Stimulated activated CD8-positive, alpha-beta memory T cell treated with anti-CD3 and anti-CD28 coated beads, Interleukin-7, amount 100 ng/mL, for 4 hours (primary cell): ENCODE data around the gene SORT1.
A peak's percentile ranks its signal among the peaks of the same experiment; 100 is the strongest.
"Not testable (repeated sequence)": the region's sequence is repeated elsewhere in the genome, so short reads cannot be mapped to it uniquely, and the experiment has no call there.

Experiments used
- DNase-seq, 2 donors: peaks; one replicate each; pipeline ENCODE4 v3.0.0-alpha.2; 2020; ENCODE audit warnings: low read depth in 2 of 2

SORT1 gene

DNA sequence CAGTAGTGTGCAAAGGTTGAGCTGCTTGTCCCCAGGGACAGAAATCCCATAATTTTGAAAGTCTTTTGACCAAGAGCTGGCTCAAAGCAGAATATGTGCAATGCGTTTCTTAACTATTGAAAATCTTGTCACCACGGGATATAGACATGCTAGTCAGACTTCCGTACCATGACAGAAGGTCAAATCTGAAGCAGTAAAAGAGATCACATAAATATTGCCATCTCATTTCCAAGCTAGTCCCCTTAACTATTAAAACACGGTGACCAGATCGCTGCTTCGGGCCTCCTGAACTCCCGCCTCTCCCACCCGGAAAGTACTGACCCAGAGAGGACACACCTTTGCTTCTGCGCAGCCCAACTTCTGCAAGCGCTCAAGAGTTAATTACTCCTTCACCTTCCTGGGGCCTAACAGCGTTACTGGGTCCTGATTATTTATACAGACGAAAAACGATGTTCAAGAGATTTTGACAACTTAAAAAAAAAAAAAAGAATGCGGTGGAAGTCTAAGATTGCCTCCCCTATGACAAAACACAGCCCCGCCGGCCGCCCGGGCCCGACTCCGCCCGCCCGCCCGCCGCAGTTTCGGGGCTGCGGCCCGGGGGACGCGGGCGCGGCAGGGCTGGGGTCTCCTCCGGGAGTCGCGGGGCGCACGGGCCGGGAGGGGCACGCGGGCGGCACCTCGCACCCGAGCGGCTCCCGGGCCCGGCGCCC, 692 bp downstream of the SORT1 start:
- DNase-seq = peak in 1 of 2 donors; percentile 1

GRCh38 chr1:109396513-109396839, 1.2 kb downstream of the SORT1 start:
- no peak for DNase-seq

DNA sequence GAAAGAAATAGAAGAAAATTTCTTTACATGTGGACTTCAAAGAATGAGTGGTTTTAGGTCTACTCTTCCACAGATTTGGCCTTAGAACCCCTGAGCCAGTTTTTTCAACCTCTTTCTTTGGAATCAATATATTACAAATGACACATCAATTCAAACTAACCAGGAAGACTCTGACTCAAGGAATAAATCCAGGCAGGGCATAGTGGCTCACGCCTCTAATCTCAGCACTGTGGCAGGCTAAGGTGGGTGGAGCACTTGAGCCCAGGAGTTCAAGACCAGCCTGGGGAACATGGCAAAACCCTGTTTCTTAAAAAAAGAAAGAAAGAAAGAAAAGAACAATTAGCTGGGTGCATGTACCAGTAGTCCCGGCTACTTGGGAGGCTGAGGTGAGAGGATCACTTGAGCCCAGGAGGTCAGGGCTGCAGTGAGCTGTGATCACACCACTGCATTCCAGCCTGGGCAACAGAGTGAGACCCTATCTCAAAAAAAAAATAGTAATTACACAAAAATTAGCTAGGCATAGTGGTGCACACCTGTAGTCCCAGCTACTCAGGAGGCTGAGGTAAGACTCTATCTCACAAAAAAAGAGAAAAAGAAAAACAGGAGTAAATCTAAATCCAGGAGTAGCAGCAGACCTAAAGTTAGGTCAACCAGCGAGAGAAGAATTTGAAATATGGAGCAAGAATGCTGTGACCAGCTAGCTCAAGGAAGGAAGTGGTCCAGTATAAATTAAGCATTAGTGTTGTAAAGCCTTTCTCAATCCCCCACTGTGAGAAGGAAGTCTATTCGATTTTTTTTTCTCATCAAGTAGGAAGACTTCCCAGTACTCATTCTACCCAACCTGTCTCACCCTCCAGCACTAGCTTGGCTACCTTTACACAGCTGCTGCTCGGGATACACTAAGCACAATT, 1.9 kb downstream of the SORT1 start:
- no peak for DNase-seq

DNA sequence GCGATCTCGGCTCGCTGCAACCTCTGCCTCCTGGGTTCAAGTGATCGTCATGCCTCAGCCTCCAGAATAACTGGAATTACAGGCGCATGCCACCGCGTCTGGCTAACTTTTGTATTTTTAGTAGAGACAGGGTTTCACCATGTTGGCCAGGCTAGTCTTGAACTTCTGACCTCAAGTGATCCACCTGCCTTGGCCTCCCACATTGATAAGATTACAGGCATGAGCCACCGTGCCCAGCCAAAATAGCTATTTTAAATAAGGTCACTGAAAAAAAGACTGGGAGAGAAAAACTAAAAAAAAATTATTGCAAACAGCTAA, 2.5 kb downstream of the SORT1 start:
- DNase-seq = not testable (repeated sequence)

- no peak for DNase-seq
These were observed 3.0 kb downstream of the SORT1 start for GRCh38 chr1:109394591-109395281.

DNA sequence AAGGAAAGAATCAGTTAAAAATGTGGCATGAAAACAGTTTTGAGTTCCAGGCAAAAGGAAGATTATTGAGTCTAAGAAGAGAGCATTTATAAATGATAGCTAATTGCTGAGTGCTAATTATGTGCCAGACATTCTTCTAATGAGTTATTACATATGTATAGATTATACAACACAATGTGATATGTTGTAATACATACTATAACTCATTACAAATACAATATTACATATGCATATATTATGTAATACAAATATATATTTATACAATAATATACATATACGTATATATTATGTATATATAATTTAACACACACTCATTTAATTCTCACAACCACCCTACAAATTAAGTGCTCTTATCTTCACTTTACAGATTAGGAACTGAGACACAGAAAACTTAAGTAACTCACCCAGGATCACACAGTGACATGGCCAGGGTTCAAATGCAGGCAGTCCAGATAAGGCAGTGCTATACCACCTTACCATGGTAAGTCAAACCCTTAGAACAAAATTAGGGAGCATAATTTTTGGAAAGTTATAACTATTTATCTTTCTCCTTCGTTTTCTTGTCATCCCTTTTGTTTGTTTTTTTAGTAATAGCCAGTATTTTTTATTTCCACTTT, 4.0 kb downstream of the SORT1 start:
- DNase-seq = no peak

GRCh38 chr1:109392788-109393616, 4.7 kb downstream of the SORT1 start:
- no peak for DNase-seq

- no peak for DNase-seq
These were observed 5.5 kb downstream of the SORT1 start for GRCh38 chr1:109392037-109392787.

DNA sequence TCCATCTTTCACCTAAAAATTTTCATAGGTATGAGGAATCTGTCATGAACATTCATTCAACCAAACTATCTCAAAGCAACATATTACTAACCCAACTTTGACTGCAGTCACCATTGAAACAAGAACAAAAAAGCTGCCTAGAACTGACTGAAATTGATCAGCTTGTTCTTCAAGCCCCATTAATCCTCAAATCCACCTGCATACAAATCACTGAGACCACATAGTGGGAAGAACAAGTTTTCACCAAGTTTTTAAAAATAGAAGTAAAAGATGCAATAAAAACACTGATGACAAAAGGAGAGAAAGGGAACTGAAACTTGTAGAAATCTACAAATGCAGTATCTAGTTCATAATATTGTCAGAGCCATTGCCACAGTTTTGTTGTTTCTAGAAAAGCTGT, 6.1 kb downstream of the SORT1 start:
- no peak for DNase-seq

DNA sequence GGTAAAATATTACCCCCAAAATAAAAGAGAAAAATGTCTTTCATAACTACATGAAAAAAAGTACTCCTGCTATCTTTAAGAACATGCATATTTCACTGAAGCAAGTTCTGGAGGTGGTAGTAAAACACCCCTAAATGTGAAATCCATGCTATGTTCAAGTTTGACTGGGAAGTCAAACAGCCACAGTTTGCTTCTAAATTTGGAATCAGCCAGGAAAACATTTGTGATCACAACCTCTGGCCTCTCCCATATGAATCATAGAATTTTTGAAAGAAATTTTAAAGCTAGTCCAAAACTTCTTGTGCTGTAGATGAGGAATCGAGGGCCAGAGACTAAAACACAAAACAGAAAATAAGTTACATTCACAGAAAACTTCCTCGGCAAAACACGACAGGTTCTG, 6.6 kb downstream of the SORT1 start:
- DNase-seq = no peak

- DNase-seq = no peak
These were observed 7.9 kb downstream of the SORT1 start for GRCh38 chr1:109389638-109390341.

DNA sequence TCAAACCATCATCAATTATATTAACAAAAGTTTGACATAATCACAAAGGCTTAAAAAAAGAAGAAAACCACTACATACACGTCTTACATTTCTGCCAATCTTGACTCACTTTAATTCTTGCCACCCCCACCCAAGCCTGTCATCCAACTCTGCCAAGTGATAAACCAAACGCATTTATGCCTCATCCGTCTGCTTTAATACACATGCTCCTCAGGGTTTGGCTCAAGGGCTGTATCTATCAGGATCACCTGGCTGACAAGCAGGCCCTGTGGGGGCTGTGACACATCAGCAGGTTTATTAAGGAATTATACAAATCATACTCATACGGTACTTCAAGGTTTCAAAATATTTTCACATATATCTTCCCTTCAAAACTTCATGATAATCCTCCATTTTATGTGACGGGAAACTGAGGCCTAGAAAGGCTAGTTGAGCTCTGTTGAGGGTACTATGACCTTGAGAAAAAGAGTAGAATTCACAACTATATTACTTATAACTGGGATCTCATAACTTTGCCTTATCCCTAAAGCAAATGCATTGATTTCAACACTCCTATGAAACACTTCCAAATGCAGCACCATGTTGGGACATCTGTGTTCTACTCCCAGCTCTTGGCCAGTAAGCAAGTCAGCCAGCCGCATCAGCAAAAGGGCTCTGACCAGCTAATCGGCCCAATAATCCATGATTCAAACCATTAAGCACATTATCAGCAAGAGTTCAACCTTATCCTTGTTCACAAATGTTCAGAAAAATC, 8.7 kb downstream of the SORT1 start:
- no peak for DNase-seq

DNA sequence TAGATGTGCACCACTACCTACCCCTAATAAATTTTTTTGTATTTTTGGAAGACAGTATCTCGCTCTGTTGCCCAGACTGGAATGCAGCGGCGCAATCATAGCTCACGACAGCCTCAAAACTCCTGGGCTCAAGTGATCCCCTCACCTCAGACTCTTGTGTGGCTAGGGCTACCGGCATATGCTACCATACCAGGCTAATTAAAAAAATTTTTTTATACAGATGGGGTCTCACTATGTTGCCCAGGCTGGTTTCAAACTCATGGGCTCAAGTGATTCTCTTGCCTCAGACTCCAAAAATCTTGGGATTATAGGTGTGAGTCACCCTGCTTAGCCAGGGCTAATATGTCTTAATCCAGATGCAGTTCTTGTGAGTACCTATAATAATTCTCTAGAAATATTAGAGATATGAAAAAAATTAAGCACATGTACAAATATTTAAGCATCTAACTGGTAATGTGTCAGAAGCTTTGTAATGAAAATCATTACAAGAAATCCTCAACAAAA, 9.5 kb downstream of the SORT1 start:
- no peak for DNase-seq

DNA sequence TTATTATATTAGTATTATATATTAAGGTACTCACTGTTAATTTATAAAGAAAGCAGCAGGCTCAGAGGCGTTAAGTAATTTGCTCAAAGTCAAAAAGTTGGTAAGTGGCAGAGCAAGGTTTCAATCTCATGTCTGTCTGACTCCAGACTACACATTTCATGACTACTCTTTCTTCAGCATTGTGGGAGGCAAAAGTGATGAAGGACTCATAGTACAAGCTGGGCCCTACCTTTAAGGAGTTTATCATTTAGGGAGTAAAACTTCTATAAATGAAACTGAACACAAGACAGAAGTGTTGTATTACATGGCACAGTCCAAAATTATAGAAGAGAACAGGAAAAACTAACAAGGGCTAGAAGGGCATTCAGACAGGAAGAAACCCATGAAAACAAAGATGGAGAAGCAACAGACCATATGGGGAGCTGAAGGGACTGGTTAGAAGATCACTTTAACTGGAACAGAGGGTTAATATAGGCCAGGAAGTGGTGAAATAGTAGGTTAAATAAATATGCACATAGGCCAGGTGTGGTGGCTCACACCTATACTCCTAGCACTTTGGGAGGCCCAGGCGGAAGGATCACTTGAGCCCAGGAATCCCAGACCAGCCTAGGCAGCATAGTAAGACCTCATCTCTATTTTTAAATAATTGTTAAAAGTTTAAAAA, 11.5 kb downstream of the SORT1 start:
- no peak for DNase-seq

DNA sequence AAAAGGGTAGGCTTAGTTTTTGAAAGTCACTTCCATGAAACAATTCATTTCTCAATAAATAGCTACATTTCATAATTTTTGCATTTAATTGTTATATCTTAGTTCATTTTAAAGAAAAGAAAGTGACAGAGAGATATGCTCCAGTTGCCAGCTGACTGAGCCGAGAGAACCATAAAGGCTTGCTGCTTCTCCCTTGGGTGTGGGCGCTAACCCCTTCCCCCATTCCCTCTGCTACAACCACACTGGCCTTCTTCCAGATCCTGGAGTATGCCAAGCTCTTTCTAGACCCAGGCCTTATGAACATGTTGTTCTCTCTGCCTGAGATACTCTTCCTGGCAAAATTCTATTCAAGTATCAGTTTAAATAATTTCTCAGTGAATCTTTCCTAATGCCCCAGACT, 12.3 kb downstream of the SORT1 start:
- DNase-seq = no peak

DNA sequence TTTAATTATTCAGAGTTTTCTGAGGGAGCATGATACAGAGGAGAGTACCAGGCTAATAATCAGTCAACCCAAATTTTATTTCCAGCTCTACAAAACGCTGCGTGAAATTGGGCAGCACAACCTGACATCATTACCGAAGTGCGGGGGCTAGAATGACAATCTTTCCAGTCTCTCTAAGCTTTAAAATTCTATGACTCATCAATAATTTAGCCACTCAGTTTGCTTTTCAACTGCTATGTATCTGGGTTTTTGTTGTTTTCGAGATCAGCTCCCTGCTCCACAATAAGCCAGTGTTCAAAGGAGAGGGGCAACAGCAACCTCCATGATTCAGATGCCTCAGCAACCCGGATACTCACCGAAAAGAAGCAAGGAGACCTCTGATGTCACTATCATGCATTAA, 13.9 kb downstream of the SORT1 start:
- DNase-seq = no peak

DNA sequence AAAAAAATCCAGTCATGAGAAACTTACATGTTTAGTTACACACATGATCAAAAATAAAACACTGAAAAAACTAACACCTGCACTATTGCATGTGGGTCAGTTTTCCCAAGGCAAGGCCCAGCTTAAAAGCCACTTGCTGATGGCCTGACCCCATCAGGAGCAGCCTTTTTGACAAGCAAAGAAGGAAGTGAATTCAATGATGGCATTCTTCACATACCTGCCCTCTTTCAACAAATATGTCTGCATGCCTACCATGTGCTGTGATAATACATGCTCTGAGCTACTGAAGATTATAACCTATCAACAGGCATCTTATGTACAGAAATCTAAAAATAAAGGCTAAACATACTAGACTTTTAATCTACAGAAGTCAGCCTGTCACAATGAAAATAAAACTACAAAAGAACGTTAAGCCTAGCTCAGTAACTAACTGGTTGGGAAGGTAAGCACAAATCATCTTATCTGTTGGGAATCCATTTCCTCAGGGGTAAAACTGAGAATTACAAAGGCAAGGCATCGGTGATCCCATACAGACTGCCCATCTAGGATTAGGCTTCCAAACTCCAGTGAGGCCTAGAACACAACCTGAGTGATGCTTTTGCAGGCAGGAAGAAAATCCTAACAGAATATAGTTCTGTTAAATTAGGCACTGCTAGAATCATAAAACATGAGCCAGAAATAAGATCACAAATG, 14.5 kb downstream of the SORT1 start:
- no peak for DNase-seq

GRCh38 chr1:109381573-109381972, 16.1 kb downstream of the SORT1 start:
- no peak for DNase-seq
